ENCODE data around the gene GPC6.

- TF ChIP-seq, protein P1, sequence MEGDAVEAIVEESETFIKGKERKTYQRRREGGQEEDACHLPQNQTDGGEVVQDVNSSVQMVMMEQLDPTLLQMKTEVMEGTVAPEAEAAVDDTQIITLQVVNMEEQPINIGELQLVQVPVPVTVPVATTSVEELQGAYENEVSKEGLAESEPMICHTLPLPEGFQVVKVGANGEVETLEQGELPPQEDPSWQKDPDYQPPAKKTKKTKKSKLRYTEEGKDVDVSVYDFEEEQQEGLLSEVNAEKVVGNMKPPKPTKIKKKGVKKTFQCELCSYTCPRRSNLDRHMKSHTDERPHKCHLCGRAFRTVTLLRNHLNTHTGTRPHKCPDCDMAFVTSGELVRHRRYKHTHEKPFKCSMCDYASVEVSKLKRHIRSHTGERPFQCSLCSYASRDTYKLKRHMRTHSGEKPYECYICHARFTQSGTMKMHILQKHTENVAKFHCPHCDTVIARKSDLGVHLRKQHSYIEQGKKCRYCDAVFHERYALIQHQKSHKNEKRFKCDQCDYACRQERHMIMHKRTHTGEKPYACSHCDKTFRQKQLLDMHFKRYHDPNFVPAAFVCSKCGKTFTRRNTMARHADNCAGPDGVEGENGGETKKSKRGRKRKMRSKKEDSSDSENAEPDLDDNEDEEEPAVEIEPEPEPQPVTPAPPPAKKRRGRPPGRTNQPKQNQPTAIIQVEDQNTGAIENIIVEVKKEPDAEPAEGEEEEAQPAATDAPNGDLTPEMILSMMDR (IDR thresholded peaks at IDR 0.05) = no peak
- TF ChIP-seq POLR2A (IDR thresholded peaks at IDR 0.05) = no peak
- no peak for TF ChIP-seq EP300 (IDR thresholded peaks at IDR 0.05)
Observed at GRCh38 chr13:93751117-93751516, 524.5 kb downstream of the GPC6 start.
